Measurements from ENCODE around the gene ENOX1.

ENOX1 gene

DNA sequence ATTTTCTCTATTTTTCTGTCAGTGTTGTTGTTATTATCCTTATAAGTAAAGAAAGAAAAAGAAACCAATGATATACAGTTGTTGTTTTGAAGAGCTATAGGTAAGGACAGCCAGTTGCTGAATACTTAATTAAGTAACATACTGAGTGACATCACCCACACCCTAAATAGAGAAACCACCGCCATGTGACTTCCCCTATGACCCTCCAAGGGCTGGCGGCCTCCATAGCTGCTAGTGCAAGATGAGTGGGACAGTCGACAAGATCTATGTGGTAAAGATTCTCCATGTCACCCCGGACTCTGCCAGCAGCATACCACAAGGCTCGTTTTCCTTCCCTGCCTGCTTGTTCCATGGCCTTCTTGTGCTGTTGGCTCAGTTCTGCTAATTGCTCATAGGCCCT, 542.3 kb downstream of the ENOX1 start:
- H3K4me3 ChIP-seq (ENCODE audit: low read depth, low read length) = no peak overlapping the region
- TF ChIP-seq, protein P1, sequence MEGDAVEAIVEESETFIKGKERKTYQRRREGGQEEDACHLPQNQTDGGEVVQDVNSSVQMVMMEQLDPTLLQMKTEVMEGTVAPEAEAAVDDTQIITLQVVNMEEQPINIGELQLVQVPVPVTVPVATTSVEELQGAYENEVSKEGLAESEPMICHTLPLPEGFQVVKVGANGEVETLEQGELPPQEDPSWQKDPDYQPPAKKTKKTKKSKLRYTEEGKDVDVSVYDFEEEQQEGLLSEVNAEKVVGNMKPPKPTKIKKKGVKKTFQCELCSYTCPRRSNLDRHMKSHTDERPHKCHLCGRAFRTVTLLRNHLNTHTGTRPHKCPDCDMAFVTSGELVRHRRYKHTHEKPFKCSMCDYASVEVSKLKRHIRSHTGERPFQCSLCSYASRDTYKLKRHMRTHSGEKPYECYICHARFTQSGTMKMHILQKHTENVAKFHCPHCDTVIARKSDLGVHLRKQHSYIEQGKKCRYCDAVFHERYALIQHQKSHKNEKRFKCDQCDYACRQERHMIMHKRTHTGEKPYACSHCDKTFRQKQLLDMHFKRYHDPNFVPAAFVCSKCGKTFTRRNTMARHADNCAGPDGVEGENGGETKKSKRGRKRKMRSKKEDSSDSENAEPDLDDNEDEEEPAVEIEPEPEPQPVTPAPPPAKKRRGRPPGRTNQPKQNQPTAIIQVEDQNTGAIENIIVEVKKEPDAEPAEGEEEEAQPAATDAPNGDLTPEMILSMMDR (IDR thresholded peaks at IDR 0.05; ENCODE audit: low read depth, low read length) = no peak
- in situ Hi-C loops (cut with HindIII; ENCODE audit: low sequenced_read_pairs) = no loop called here
- DNase-seq (ENCODE audit: low read depth, low spot score) = no peak

DNA sequence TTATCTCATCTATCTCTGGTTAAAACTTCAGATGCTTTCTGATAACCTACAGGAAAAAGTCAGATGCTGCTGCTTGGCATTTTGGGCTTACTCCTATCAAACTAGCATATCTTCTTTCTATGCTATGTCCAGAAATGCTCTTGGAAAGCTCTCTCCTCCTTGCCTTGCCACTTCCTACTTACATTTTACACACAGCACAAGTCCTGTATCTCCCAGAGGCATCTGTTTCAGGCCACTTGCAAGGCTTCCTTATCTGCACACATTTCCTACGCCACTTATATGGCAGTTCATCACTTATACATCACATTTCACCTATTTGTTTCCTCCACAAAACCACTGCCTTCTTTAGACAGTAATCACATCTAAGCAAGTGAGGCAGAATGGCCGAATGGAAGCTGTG, 543.1 kb downstream of the ENOX1 start:
- TF ChIP-seq, protein P1 (IDR thresholded peaks at IDR 0.05; ENCODE audit: low read depth, low read length) = no peak
- H3K4me3 ChIP-seq (ENCODE audit: low read depth, low read length) = no peak overlapping the region
- in situ Hi-C loops (cut with HindIII; ENCODE audit: low sequenced_read_pairs) = no loop called here
- no peak for DNase-seq (ENCODE audit: low read depth, low spot score)

DNA sequence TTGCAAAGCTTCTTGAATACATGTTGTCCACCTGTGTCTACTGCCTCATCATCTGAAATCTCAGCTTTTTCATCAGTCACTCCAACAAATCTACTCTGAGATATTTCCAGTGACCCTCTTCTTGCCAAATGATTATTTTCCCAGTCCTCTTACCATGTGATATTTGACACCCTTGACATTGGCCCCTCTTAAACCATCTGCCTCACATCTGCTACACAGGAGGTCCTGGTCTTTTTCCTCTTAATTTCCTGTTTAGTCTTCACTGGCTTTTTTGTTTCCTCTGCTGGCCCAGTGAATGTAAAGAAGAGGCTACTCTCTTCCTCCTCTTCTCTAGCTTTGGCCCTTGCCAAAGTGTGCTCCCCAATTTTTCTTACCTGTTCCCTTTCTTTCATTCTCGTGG, 544.7 kb downstream of the ENOX1 start:
- TF ChIP-seq, protein P1 (IDR thresholded peaks at IDR 0.05; ENCODE audit: low read depth, low read length) = no peak

DNA sequence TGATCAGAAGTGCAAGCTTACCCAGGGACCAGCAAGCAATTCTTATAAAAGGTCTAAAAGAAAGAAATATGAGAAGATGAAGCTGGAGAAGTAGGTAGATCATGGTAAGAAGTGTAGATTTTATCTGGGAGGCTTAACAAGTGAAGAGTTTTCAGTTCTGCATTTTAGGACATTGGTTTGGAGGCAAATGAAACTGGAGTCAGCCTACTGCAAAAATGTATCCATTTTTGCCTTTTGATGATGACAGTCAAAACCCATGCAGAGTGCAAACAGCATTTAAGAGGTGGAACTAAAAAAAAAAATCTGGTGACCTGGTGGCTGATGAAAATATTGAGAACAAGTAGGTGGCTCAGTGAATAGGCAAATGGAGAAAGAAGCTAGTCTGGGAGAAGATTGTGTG, 546.5 kb downstream of the ENOX1 start:
- no peak for DNase-seq (ENCODE audit: low read depth, low spot score)
- in situ Hi-C loops (cut with HindIII; ENCODE audit: low sequenced_read_pairs) = no loop called here
- no peak overlapping the region for H3K4me3 ChIP-seq (ENCODE audit: low read depth, low read length)
- TF ChIP-seq, protein P1 (IDR thresholded peaks at IDR 0.05; ENCODE audit: low read depth, low read length) = no peak

More for the DNA sequence above, 544.7 kb downstream of the ENOX1 start:
- H3K4me3 ChIP-seq (ENCODE audit: low read depth, low read length) = no peak overlapping the region
- in situ Hi-C loops (cut with HindIII; ENCODE audit: low sequenced_read_pairs) = no loop called here
- DNase-seq (ENCODE audit: low read depth, low spot score) = no peak

DNA sequence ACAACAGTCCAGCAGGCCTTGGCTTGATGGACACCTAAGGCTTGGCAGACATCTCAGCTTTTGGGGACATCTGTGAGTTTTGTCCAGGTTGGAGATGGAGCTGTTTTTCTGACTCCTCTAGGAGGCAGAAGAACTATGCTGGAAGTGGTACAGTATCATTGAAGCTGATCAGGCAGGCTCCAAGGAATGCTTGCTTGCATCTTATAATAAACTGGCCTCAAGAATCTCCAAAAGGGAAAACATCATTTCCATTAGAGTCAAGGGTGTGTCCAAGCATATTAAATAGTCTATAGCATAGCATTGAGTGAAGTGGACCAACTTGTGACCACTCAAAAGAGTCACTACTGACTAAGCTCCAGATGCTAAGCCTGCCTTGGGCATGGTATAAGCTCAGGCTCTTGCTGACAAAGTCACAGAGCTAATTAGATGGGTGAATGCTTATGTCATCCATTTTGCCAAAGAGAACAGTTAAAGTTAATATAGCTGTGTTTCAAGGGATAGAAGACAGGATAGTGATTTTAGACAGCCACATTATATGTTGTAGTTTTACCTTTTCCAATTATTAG, 547.4 kb downstream of the ENOX1 start:
- in situ Hi-C loops (cut with HindIII; ENCODE audit: low sequenced_read_pairs) = no loop called here
- H3K4me3 ChIP-seq (ENCODE audit: low read depth, low read length) = no peak overlapping the region
- TF ChIP-seq, protein P1 (IDR thresholded peaks at IDR 0.05; ENCODE audit: low read depth, low read length) = no peak
- DNase-seq (ENCODE audit: low read depth, low spot score) = no peak

DNA sequence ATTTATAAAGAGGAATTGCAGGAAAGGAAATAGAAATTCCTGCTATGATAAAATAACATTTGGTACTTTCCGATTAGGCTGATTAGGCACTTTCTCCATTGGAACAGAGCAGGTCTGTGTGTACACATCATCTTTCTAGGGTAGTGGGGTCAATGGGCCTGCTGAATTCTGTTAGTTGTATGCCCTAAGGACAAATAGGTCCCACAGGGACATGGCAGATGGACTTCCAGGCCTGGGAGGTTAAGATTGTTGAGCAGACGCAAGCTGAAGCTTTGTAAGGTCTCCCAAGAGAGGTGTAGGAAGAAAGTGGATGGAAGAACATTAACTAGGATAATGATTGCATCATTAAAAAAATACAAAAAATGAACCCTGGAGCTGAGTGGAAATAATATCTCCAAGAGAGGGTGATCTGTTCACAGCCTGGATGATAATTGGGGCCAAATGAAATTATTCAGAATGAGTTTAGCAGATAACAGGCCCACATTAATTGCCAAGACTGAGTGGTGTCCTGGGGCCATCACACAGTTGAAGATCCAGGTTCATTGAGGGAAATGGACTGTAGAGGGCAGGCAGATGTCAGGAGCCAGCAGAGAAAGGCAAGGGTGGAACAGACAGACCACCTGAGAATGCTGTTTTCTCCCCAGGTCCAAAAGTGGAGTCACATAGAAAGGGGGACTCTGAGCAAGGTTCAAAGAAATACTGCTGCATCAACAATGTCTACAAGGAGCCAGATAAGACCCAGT, 548.3 kb downstream of the ENOX1 start:
- TF ChIP-seq, protein P1 (IDR thresholded peaks at IDR 0.05; ENCODE audit: low read depth, low read length) = no peak
- in situ Hi-C loops (cut with HindIII; ENCODE audit: low sequenced_read_pairs) = no loop called here
- H3K4me3 ChIP-seq (ENCODE audit: low read depth, low read length) = no peak overlapping the region
- no peak for DNase-seq (ENCODE audit: low read depth, low spot score)
